GM23338 (cell line): Measurements from ENCODE around the gene TPK1. TPM values are rescaled to one million over a fixed set of nuclear protein-coding genes. Genes with fewer than 3 reads are reported as not detected.

ENCODE experiments used
- ATAC-seq: fragments of 200-7000 bp; cut with Tn5 transposase; 3 replicates; pipeline ENCODE4 v1.9.1; 2020
- DNase-seq: peaks from one replicate; pipeline ENCODE4 v3.0.0-alpha.2; 2015; ENCODE audit warnings: low spot score
- H2AFZ ChIP-seq: fragments of 200-600 bp; sonication (generic); 2 replicates; pipeline ENCODE4 v1.8.0; 2016; ENCODE audit warnings: antibody characterized with exemption, mild to moderate bottlenecking, moderate library complexity
- H3F3A ChIP-seq: fragments of 200-600 bp; sonication (generic); replicated peaks from 2 replicates; pipeline ENCODE4 v1.8.0; 2017; ENCODE audit warnings: antibody characterized with exemption, mixed run types, low read depth
- H3K27ac ChIP-seq: fragments of 200-600 bp; sonication (generic); 2 replicates; pipeline ENCODE4 v1.6.1; 2016; ENCODE audit warnings: low read depth
- H3K27me3 ChIP-seq: fragments of 200-600 bp; sonication (generic); 2 replicates; pipeline ENCODE4 v1.8.0; 2016; ENCODE audit warnings: mild to moderate bottlenecking, mixed run types, moderate library complexity; ENCODE audit not compliant: insufficient read depth
- H3K36me3 ChIP-seq: fragments of 200-600 bp; sonication (generic); 2 replicates; pipeline ENCODE4 v1.8.0; 2016; ENCODE audit warnings: mild to moderate bottlenecking; ENCODE audit not compliant: insufficient read depth
- H3K4me1 ChIP-seq: fragments of 200-600 bp; sonication (generic); 2 replicates; pipeline ENCODE4 v1.8.0; 2016; ENCODE audit warnings: mild to moderate bottlenecking, moderate library complexity; ENCODE audit not compliant: insufficient read depth
- H3K4me2 ChIP-seq: fragments of 200-600 bp; sonication (generic); 2 replicates; pipeline ENCODE4 v1.7.1; 2017; ENCODE audit warnings: mixed run types
- H3K4me3 ChIP-seq: fragments of 200-600 bp; sonication (generic); 2 replicates; pipeline ENCODE4 v1.6.1; 2016; ENCODE audit warnings: mixed run types
- H3K79me2 ChIP-seq: fragments of 200-600 bp; sonication (generic); replicated peaks from 2 replicates; pipeline ENCODE4 v1.8.0; 2017; ENCODE audit warnings: mild to moderate bottlenecking; ENCODE audit not compliant: insufficient read depth
- H3K9me2 ChIP-seq: fragments of 200-600 bp; sonication (generic); 2 replicates; pipeline ENCODE4 v1.8.0; 2017; ENCODE audit not compliant: insufficient read depth
- H4K20me1 ChIP-seq: fragments of 200-600 bp; sonication (generic); replicated peaks from 2 replicates; pipeline ENCODE4 v1.8.0; 2017; ENCODE audit warnings: mild to moderate bottlenecking; ENCODE audit not compliant: insufficient read depth
- H3K27ac Mint-ChIP-seq: 2 replicates; pipeline ENCODE4 v1.8.0; 2020; ENCODE audit warnings: inconsistent platforms, mild to moderate bottlenecking, moderate library complexity, mixed read lengths
- H3K27me3 Mint-ChIP-seq: 3 replicates; pipeline ENCODE4 v1.8.0; 2022; ENCODE audit warnings: low read depth, mild to moderate bottlenecking, moderate library complexity, mixed read lengths, inconsistent platforms; ENCODE audit not compliant: insufficient read depth, poor library complexity
- H3K36me3 Mint-ChIP-seq: 3 replicates; pipeline ENCODE4 v1.8.0; 2021; ENCODE audit warnings: low read depth, mild to moderate bottlenecking, inconsistent platforms, moderate library complexity, mixed read lengths
- H3K4me1 Mint-ChIP-seq: 3 replicates; pipeline ENCODE4 v1.8.0; 2020; ENCODE audit warnings: mild to moderate bottlenecking, inconsistent platforms, mixed read lengths
- H3K4me3 Mint-ChIP-seq: 3 replicates; pipeline ENCODE4 v1.8.0; 2021; ENCODE audit warnings: moderate library complexity, mild to moderate bottlenecking, inconsistent platforms, mixed read lengths
- H3K9me3 Mint-ChIP-seq: 3 replicates; pipeline ENCODE4 v1.8.0; 2020; ENCODE audit warnings: moderate library complexity, mild to moderate bottlenecking, inconsistent platforms, mixed read lengths
- CREB1 ChIP-seq: fragments of 250-450 bp; sonication (Bioruptor Pico); IDR thresholded peaks from 2 replicates; pipeline ENCODE4 v1.5.0; 2020; ENCODE audit warnings: low read depth, mild to moderate bottlenecking, moderate library complexity
- EZH2 ChIP-seq: fragments of 200-600 bp; sonication (generic); IDR thresholded peaks from one replicate; pipeline ENCODE4 v1.8.0; 2017; ENCODE audit warnings: antibody characterized with exemption, mild to moderate bottlenecking, low read depth; ENCODE audit not compliant: unreplicated experiment
- EZH2phosphoT487 ChIP-seq: fragments of 200-600 bp; sonication (generic); IDR thresholded peaks from one replicate; pipeline ENCODE4 v1.8.1; 2018; ENCODE audit warnings: antibody characterized with exemption; ENCODE audit not compliant: unreplicated experiment
- JUNB ChIP-seq: IDR thresholded peaks from one replicate; pipeline ENCODE4 v1.6.1; 2016; ENCODE audit warnings: antibody characterized with exemption; ENCODE audit not compliant: unreplicated experiment
- NANOG ChIP-seq: IDR thresholded peaks from 2 replicates; pipeline ENCODE4 v1.6.1; 2016; ENCODE audit warnings: antibody characterized with exemption, borderline replicate concordance
- POLR2AphosphoS5 ChIP-seq: IDR thresholded peaks from 2 replicates; pipeline ENCODE4 v1.6.1; 2016; ENCODE audit warnings: antibody characterized with exemption, low read depth
- STAT1 ChIP-seq: IDR thresholded peaks from one replicate; pipeline ENCODE4 v1.6.1; 2016; ENCODE audit warnings: antibody characterized with exemption; ENCODE audit not compliant: unreplicated experiment
- ZNF114 ChIP-seq: fragments of 250-450 bp; sonication (Bioruptor Pico); IDR thresholded peaks from 2 replicates; pipeline ENCODE4 v1.5.0; 2020; ENCODE audit warnings: mild to moderate bottlenecking, moderate library complexity
- ZNF331 ChIP-seq: fragments of 250-450 bp; sonication (Bioruptor Pico); IDR thresholded peaks from 2 replicates; pipeline ENCODE4 v1.5.0; 2020; ENCODE audit warnings: low read depth, mild to moderate bottlenecking, moderate library complexity
- polyA plus RNA-seq: library from polyadenylated mRNA; unstranded; fragments of >200 nt; fragmentation: Nextera tagmentation; extraction: Ambion mirVana; gene quantifications from 2 replicates; pipeline ENCODE4 v1.2.1, GENCODE V29; 2016
- total RNA-seq: library from RNA; depleted of rRNA; stranded (reverse); fragments of >200 nt; shearing (Covaris generic); gene quantifications from 2 replicates; pipeline ENCODE4 v1.2.3, GENCODE V29; 2014
- TF ChIP-seq, protein P1 (sequence below), 2 experiments: fragments of 200-600 bp in 1 of 2; sonication (generic) in 1 of 2; conservative IDR thresholded peaks; 2 replicates each; pipeline versions ENCODE4 v1.5.1 to v1.6.1; 2016 to 2017; ENCODE audit warnings: antibody characterized with exemption in 2 of 2, low read depth in 2 of 2, mild to moderate bottlenecking in 2 of 2, moderate library complexity in 1 of 2
- TF ChIP-seq, protein P2 (sequence below): IDR thresholded peaks from 2 replicates; pipeline ENCODE4 v1.6.1; 2016; ENCODE audit warnings: antibody characterized with exemption
- TF ChIP-seq, protein P3 (sequence below): fragments of 250-450 bp; sonication (Bioruptor Pico); IDR thresholded peaks from 2 replicates; pipeline ENCODE4 v1.5.0; 2020; ENCODE audit warnings: mild to moderate bottlenecking, moderate library complexity
- TF ChIP-seq, protein P4 (sequence below): IDR thresholded peaks from one replicate; pipeline ENCODE4 v1.6.1; 2018; ENCODE audit warnings: antibody characterized with exemption; ENCODE audit not compliant: unreplicated experiment

Gene TPK1
- total and polyA plus RNA-seq, 2 experiments from 2014 or later, result 2.6 to 2.9 TPM

DNA sequence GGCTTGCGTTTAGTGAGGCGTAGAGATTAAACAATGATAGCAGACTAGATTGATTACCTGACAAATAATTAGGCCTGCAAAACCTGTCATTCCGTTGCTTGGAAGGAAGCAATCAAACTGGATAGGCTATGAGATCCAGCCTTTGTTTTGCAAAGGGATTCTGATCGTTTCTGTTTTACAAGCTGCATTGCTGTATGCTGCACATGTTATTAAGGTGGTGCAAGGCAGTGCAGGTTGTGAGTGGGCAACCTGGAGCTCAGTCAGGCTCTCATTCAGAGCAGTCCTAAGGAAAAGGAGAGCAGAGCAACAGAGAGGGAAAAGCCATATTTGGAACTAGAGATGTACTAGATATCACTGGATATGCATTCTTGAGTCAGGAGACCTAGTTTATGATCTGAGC is 425.4 kb downstream of the TPK1 start:
- H3K4me1 Mint-ChIP-seq, result peaks cover 14% of the 10 kb centered on the region
- H3K27ac Mint-ChIP-seq, result no peak overlapping the region
- H3K27me3 ChIP-seq, result no peaks in the 10 kb centered on the region
- DNase-seq (no peak), ATAC-seq (no peak)
- no peaks in the 10 kb centered on the region for H3K27me3 Mint-ChIP-seq
- H3F3A ChIP-seq, result no peaks in the 10 kb centered on the region
- H3K9me2 ChIP-seq, result no peaks in the 10 kb centered on the region
- H3K4me3 ChIP-seq, result no peak overlapping the region
- peaks cover 4% of the 10 kb centered on the region; the same call in 1 of the 2 replicates for H3K4me1 ChIP-seq
- H3K4me2 ChIP-seq, result no peak overlapping the region
- H3K27ac ChIP-seq, result no peak overlapping the region
- no peaks in the 10 kb centered on the region for H4K20me1 ChIP-seq
- no peaks in the 10 kb centered on the region for H3K9me3 Mint-ChIP-seq
- no peaks in the 10 kb centered on the region for H3K36me3 ChIP-seq
- TF ChIP-seq, protein P1, sequence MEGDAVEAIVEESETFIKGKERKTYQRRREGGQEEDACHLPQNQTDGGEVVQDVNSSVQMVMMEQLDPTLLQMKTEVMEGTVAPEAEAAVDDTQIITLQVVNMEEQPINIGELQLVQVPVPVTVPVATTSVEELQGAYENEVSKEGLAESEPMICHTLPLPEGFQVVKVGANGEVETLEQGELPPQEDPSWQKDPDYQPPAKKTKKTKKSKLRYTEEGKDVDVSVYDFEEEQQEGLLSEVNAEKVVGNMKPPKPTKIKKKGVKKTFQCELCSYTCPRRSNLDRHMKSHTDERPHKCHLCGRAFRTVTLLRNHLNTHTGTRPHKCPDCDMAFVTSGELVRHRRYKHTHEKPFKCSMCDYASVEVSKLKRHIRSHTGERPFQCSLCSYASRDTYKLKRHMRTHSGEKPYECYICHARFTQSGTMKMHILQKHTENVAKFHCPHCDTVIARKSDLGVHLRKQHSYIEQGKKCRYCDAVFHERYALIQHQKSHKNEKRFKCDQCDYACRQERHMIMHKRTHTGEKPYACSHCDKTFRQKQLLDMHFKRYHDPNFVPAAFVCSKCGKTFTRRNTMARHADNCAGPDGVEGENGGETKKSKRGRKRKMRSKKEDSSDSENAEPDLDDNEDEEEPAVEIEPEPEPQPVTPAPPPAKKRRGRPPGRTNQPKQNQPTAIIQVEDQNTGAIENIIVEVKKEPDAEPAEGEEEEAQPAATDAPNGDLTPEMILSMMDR (conservative IDR thresholded peaks at IDR 0.05; ENCODE audit: low read depth in 2 of 2), result no peak
- TF ChIP-seq EZH2phosphoT487 (no peak), ZNF331 (CRISPR knock-in tag) (no peak), POLR2AphosphoS5 (no peak), NANOG (no peak), EZH2 (no peak), ZNF114 (no peak), STAT1 (no peak), CREB1 (CRISPR knock-in tag) (no peak), JUNB (no peak)
- TF ChIP-seq, protein P2, sequence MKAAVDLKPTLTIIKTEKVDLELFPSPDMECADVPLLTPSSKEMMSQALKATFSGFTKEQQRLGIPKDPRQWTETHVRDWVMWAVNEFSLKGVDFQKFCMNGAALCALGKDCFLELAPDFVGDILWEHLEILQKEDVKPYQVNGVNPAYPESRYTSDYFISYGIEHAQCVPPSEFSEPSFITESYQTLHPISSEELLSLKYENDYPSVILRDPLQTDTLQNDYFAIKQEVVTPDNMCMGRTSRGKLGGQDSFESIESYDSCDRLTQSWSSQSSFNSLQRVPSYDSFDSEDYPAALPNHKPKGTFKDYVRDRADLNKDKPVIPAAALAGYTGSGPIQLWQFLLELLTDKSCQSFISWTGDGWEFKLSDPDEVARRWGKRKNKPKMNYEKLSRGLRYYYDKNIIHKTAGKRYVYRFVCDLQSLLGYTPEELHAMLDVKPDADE, result no peak
- TF ChIP-seq, protein P3, sequence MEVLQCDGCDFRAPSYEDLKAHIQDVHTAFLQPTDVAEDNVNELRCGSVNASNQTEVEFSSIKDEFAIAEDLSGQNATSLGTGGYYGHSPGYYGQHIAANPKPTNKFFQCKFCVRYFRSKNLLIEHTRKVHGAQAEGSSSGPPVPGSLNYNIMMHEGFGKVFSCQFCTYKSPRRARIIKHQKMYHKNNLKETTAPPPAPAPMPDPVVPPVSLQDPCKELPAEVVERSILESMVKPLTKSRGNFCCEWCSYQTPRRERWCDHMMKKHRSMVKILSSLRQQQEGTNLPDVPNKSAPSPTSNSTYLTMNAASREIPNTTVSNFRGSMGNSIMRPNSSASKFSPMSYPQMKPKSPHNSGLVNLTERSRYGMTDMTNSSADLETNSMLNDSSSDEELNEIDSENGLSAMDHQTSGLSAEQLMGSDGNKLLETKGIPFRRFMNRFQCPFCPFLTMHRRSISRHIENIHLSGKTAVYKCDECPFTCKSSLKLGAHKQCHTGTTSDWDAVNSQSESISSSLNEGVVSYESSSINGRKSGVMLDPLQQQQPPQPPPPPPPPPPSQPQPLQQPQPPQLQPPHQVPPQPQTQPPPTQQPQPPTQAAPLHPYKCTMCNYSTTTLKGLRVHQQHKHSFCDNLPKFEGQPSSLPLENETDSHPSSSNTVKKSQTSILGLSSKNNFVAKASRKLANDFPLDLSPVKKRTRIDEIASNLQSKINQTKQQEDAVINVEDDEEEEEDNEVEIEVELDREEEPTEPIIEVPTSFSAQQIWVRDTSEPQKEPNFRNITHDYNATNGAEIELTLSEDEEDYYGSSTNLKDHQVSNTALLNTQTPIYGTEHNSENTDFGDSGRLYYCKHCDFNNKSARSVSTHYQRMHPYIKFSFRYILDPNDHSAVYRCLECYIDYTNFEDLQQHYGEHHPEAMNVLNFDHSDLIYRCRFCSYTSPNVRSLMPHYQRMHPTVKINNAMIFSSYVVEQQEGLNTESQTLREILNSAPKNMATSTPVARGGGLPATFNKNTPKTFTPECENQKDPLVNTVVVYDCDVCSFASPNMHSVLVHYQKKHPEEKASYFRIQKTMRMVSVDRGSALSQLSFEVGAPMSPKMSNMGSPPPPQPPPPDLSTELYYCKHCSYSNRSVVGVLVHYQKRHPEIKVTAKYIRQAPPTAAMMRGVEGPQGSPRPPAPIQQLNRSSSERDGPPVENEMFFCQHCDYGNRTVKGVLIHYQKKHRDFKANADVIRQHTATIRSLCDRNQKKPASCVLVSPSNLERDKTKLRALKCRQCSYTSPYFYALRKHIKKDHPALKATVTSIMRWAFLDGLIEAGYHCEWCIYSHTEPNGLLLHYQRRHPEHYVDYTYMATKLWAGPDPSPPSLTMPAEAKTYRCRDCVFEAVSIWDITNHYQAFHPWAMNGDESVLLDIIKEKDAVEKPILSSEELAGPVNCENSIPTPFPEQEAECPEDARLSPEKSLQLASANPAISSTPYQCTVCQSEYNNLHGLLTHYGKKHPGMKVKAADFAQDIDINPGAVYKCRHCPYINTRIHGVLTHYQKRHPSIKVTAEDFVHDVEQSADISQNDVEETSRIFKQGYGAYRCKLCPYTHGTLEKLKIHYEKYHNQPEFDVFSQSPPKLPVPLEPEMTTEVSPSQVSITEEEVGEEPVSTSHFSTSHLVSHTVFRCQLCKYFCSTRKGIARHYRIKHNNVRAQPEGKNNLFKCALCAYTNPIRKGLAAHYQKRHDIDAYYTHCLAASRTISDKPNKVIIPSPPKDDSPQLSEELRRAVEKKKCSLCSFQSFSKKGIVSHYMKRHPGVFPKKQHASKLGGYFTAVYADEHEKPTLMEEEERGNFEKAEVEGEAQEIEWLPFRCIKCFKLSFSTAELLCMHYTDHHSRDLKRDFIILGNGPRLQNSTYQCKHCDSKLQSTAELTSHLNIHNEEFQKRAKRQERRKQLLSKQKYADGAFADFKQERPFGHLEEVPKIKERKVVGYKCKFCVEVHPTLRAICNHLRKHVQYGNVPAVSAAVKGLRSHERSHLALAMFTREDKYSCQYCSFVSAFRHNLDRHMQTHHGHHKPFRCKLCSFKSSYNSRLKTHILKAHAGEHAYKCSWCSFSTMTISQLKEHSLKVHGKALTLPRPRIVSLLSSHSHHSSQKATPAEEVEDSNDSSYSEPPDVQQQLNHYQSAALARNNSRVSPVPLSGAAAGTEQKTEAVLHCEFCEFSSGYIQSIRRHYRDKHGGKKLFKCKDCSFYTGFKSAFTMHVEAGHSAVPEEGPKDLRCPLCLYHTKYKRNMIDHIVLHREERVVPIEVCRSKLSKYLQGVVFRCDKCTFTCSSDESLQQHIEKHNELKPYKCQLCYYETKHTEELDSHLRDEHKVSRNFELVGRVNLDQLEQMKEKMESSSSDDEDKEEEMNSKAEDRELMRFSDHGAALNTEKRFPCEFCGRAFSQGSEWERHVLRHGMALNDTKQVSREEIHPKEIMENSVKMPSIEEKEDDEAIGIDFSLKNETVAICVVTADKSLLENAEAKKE (CRISPR knock-in tag), result no peak
- TF ChIP-seq, protein P4, sequence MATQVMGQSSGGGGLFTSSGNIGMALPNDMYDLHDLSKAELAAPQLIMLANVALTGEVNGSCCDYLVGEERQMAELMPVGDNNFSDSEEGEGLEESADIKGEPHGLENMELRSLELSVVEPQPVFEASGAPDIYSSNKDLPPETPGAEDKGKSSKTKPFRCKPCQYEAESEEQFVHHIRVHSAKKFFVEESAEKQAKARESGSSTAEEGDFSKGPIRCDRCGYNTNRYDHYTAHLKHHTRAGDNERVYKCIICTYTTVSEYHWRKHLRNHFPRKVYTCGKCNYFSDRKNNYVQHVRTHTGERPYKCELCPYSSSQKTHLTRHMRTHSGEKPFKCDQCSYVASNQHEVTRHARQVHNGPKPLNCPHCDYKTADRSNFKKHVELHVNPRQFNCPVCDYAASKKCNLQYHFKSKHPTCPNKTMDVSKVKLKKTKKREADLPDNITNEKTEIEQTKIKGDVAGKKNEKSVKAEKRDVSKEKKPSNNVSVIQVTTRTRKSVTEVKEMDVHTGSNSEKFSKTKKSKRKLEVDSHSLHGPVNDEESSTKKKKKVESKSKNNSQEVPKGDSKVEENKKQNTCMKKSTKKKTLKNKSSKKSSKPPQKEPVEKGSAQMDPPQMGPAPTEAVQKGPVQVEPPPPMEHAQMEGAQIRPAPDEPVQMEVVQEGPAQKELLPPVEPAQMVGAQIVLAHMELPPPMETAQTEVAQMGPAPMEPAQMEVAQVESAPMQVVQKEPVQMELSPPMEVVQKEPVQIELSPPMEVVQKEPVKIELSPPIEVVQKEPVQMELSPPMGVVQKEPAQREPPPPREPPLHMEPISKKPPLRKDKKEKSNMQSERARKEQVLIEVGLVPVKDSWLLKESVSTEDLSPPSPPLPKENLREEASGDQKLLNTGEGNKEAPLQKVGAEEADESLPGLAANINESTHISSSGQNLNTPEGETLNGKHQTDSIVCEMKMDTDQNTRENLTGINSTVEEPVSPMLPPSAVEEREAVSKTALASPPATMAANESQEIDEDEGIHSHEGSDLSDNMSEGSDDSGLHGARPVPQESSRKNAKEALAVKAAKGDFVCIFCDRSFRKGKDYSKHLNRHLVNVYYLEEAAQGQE, result no peak
- H3K79me2 ChIP-seq, result no peaks in the 10 kb centered on the region
- no peaks in the 10 kb centered on the region for H3K36me3 Mint-ChIP-seq
- H2AFZ ChIP-seq, result peak overlapping the region; percentile 78
- no peak overlapping the region for H3K4me3 Mint-ChIP-seq
